HepG2 (cell line): ENCODE measurements around the gene CMIP. TPM values are rescaled to one million over a fixed set of nuclear protein-coding genes. Genes with fewer than 3 reads are reported as not detected.

ENCODE experiments used
- FOSL1 ChIP-seq: sonication (generic); formaldehyde crosslinking; IDR thresholded peaks from 2 replicates; pipeline ENCODE4 v1.9.0; 2021; ENCODE audit warnings: missing genetic modification reagents, borderline replicate concordance
- FOXP1 ChIP-seq, 2 experiments: fragments of 450-650 bp in 1 of 2; IDR thresholded peaks; 2 replicates each; pipeline ENCODE4 v1.6.1; 2017 to 2018; ENCODE audit warnings: antibody characterized with exemption in 1 of 2
- RARA ChIP-seq: IDR thresholded peaks from 2 replicates; pipeline ENCODE4 v1.6.1; 2016; ENCODE audit warnings: missing genetic modification reagents, missing compliant biosample characterization
- RBFOX2 ChIP-seq: fragments of 200-400 bp; formaldehyde crosslinking; IDR thresholded peaks from 2 replicates; pipeline ENCODE4 v1.6.1; 2017; ENCODE audit warnings: low read depth, mild to moderate bottlenecking, low read length
- SP2 ChIP-seq: sonication (generic); formaldehyde crosslinking; IDR thresholded peaks from 2 replicates; pipeline ENCODE4 v1.5.1; 2020; ENCODE audit warnings: mild to moderate bottlenecking, missing genetic modification reagents
- ZBTB34 ChIP-seq: sonication (generic); formaldehyde crosslinking; IDR thresholded peaks from 2 replicates; pipeline ENCODE4 v1.8.0; 2022; ENCODE audit warnings: mild to moderate bottlenecking, missing genetic modification reagents
- ZBTB4 ChIP-seq: sonication (generic); formaldehyde crosslinking; IDR thresholded peaks from 2 replicates; pipeline ENCODE4 v1.4.0; 2020; ENCODE audit warnings: missing genetic modification reagents, mild to moderate bottlenecking, borderline replicate concordance
- ZFX ChIP-seq: sonication (generic); formaldehyde crosslinking; IDR thresholded peaks from 2 replicates; pipeline ENCODE4 v1.4.0; 2020; ENCODE audit warnings: mild to moderate bottlenecking, low read depth, missing genetic modification reagents, moderate library complexity
- ZKSCAN5 ChIP-seq: sonication (generic); formaldehyde crosslinking; IDR thresholded peaks from 2 replicates; pipeline ENCODE4 v1.5.1; 2020; ENCODE audit warnings: mild to moderate bottlenecking, missing genetic modification reagents
- ZNF24 ChIP-seq: fragments of 450-650 bp; IDR thresholded peaks from 2 replicates; pipeline ENCODE4 v1.6.1; 2017; ENCODE audit warnings: antibody characterized with exemption, mild to moderate bottlenecking
- ZNF282 ChIP-seq: fragments of 450-650 bp; IDR thresholded peaks from 2 replicates; pipeline ENCODE4 v1.6.1; 2018; ENCODE audit not compliant: partially characterized antibody
- ZNF33A ChIP-seq: sonication (generic); formaldehyde crosslinking; IDR thresholded peaks from 2 replicates; pipeline ENCODE4 v1.5.1; 2020; ENCODE audit warnings: missing genetic modification reagents, mild to moderate bottlenecking, moderate library complexity, borderline replicate concordance
- ZNF607 ChIP-seq: sonication (generic); formaldehyde crosslinking; IDR thresholded peaks from 2 replicates; pipeline ENCODE4 v1.5.1; 2020; ENCODE audit warnings: missing genetic modification reagents, mild to moderate bottlenecking, borderline replicate concordance
- ZNF883 ChIP-seq: sonication (generic); formaldehyde crosslinking; IDR thresholded peaks from 2 replicates; pipeline ENCODE4 v1.5.1; 2020; ENCODE audit warnings: mild to moderate bottlenecking, missing genetic modification reagents; ENCODE audit errors: not compliant biosample characterization
- polyA plus RNA-seq, 8 experiments: library from polyadenylated mRNA; depleted of rRNA in 3 of 8; stranded (reverse) in 7 of 8; unstranded in 1 of 8; fragments of >200 nt; fragmentation: Illumina TruSeq in 4 of 8; extraction: Trizol in 4 of 8; gene quantifications; 2 replicates each; pipeline versions ENCODE4 v1.2.1 to v1.2.3, GENCODE V29; 2011 to 2016; ENCODE audit warnings: low read depth in 4 of 8, missing spikeins in 1 of 8, mixed read lengths in 1 of 8; ENCODE audit not compliant: insufficient read depth in 1 of 8
- total RNA-seq, 5 experiments: library from RNA; depleted of rRNA; stranded (reverse); fragments of >200 nt; fragmentation: Illumina TruSeq; extraction: Trizol; gene quantifications; 2 replicates each; pipeline ENCODE4 v1.2.3, GENCODE V29; 2016; ENCODE audit warnings: low read depth in 1 of 5
- TF ChIP-seq, protein P1 (sequence below): sonication (generic); formaldehyde crosslinking; IDR thresholded peaks from 2 replicates; pipeline ENCODE4 v1.8.0; 2022; ENCODE audit warnings: missing genetic modification reagents, mild to moderate bottlenecking, moderate library complexity, borderline replicate concordance
- TF ChIP-seq, protein P2 (sequence below): sonication (generic); formaldehyde crosslinking; IDR thresholded peaks from 2 replicates; pipeline ENCODE4 v1.5.0; 2020; ENCODE audit warnings: missing genetic modification reagents
- TF ChIP-seq, protein P3 (sequence below): sonication (generic); formaldehyde crosslinking; IDR thresholded peaks from 2 replicates; pipeline ENCODE4 v1.9.0; 2021; ENCODE audit warnings: missing genetic modification reagents, mild to moderate bottlenecking, borderline replicate concordance

Gene CMIP
- total and polyA plus RNA-seq, 2 of the 13 experiments (the other 11 are each of a cell fraction or from before 2014, with no cell fraction given), result 10.9 to 18.1 TPM

GRCh38 chr16:81532491-81533174 lies 88.0 kb downstream of the CMIP start (continued):
- TF ChIP-seq ZKSCAN5 (no peak), FOSL1 (no peak), ZNF24 (no peak), RBFOX2 (no peak), ZBTB34 (CRISPR knock-in tag) (no peak), FOXP1 (IDR thresholded peaks at IDR 0.05) (no peak), FOXP1 (CRISPR knock-in tag; IDR thresholded peaks at IDR 0.05) (no peak), ZNF282 (no peak), ZNF33A (CRISPR knock-in tag) (no peak), ZNF883 (no peak), ZNF607 (no peak), RARA (CRISPR knock-in tag) (0 out of 2 replicates have a peak, but pooled peaks have one; percentile 31), ZFX (CRISPR knock-in tag) (no peak), SP2 (CRISPR knock-in tag) (no peak), ZBTB4 (CRISPR knock-in tag) (peak; percentile 10; the same call in 1 of the 2 replicates)
- TF ChIP-seq, protein P1, sequence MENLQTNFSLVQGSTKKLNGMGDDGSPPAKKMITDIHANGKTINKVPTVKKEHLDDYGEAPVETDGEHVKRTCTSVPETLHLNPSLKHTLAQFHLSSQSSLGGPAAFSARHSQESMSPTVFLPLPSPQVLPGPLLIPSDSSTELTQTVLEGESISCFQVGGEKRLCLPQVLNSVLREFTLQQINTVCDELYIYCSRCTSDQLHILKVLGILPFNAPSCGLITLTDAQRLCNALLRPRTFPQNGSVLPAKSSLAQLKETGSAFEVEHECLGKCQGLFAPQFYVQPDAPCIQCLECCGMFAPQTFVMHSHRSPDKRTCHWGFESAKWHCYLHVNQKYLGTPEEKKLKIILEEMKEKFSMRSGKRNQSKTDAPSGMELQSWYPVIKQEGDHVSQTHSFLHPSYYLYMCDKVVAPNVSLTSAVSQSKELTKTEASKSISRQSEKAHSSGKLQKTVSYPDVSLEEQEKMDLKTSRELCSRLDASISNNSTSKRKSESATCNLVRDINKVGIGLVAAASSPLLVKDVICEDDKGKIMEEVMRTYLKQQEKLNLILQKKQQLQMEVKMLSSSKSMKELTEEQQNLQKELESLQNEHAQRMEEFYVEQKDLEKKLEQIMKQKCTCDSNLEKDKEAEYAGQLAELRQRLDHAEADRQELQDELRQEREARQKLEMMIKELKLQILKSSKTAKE (CRISPR knock-in tag), result no peak
- TF ChIP-seq, protein P2, sequence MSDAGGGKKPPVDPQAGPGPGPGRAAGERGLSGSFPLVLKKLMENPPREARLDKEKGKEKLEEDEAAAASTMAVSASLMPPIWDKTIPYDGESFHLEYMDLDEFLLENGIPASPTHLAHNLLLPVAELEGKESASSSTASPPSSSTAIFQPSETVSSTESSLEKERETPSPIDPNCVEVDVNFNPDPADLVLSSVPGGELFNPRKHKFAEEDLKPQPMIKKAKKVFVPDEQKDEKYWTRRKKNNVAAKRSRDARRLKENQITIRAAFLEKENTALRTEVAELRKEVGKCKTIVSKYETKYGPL (CRISPR knock-in tag), result no peak
- TF ChIP-seq, protein P3, sequence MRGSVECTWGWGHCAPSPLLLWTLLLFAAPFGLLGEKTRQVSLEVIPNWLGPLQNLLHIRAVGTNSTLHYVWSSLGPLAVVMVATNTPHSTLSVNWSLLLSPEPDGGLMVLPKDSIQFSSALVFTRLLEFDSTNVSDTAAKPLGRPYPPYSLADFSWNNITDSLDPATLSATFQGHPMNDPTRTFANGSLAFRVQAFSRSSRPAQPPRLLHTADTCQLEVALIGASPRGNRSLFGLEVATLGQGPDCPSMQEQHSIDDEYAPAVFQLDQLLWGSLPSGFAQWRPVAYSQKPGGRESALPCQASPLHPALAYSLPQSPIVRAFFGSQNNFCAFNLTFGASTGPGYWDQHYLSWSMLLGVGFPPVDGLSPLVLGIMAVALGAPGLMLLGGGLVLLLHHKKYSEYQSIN (CRISPR knock-in tag), result no peak
